ENCODE measurements around the gene ZNF592.

Gene ZNF592

GRCh38 chr15:84812842-84813241 is 64.5 kb downstream of the ZNF592 start:
- DNase-seq: no peak

DNA sequence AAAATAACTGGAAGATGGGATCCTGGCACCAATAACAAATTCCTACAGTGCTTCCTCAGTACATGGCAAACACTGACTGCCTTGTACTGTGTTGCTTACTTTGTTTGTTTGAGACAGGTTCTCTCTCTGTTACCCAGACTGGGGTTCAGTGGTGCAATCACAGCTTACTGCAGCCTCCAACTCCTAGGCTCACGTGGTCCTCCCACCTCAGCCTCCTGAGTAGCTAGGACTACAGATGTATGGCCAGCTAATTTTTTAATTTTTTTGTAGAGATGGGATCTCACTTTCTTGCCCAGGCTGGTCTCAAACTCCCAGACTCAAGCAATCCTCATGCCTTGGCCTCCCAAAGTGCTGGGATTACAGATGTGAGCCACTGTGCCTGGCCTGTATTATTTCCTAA is 65.0 kb downstream of the ZNF592 start:
- no peak for DNase-seq

DNA sequence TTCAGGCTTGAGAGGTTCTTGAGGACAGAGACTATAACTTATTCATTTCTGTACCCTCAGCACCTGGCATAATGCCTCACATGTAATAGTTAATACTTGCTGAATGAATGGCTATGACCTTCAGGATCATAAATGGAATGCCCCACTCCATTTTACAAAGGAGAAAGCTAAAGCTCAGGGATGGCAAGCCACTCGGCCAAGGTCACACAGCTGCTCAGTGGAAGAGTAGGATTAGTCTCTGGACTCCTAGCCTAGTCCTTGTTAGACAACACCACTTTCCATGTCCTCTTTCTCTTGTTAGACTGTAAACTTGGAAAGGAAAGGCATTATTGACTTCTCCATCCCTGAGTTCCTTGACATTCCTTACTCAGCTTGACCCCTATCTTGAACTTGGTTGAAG is 65.5 kb downstream of the ZNF592 start:
- no peak for DNase-seq

DNA sequence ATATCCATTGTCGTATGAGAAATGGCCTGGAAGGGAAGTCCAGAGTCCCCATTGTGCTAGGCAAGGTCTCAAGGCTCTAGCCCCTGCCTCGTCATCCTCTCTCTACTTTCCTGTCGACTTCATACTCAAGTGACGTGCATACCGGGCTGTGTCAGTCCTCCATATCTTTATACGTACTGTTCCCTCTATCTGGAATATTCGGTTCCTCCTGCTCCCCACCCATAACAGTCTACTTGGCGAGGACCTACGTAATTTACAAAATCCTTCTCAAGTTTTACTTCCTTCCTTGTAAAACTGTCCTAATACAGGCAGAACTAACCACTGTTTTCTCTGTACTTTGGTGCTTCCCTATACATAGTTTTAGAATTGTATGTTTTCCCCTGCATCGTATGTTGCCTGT is 66.5 kb downstream of the ZNF592 start:
- DNase-seq: no peak

- no peak for DNase-seq
Measured at GRCh38 chr15:84816694-84817465, 68.5 kb downstream of the ZNF592 start, which contains the start of gene ALPK3. Gene ALPK3, plus strand, starts transcription at chr15:84817356. Its CDS starts 97 bp downstream, at chr15:84817453.

- DNase-seq: no peak
Measured at GRCh38 chr15:84817466-84818081, 69.2 kb downstream of the ZNF592 start.

DNA sequence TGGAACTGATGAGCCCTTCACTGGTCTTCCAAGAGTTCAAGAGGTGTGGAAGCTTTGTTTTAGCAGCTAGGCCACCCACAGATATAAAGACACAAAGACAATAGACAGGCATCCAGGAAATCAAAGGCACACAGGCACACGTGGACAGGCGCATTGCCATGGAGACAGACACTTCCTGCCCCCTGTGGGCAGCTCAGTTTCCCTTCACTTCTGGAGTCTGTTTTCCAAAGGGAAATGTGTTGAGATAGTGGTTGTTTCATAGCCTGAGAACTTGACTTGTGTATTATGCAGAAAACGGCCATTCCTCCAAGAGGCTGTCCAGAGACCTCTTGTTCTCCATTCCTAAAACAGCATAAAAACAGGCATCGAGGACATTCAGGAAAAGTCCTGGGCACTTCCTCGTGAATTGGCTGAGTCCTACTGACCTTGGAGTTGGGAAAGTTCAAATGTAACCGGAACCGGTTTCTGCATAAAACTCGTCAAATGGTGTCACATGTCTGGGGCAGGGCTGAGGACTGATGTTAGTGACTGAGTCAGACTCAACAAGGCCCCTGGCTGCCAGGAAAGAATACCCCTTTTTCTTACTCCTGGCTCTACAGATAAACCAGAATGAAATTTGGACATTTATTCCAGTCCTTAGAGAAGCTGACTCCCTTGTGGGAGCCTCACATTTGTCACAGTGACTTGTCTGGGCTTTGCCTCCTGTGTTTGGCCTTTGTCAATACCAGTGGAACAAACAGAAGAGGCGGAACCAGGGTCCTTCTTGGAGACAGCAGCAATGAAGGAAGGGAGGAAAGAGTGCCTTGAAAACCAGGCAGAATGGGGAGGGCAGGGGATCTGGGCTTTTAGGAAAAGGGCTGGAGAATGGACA is 70.1 kb downstream of the ZNF592 start:
- DNase-seq: peak; percentile 13

- no peak for DNase-seq
Measured at GRCh38 chr15:84819291-84819768, 70.9 kb downstream of the ZNF592 start.

- DNase-seq: no peak
Measured at GRCh38 chr15:84819791-84820190, 71.4 kb downstream of the ZNF592 start.

DNA sequence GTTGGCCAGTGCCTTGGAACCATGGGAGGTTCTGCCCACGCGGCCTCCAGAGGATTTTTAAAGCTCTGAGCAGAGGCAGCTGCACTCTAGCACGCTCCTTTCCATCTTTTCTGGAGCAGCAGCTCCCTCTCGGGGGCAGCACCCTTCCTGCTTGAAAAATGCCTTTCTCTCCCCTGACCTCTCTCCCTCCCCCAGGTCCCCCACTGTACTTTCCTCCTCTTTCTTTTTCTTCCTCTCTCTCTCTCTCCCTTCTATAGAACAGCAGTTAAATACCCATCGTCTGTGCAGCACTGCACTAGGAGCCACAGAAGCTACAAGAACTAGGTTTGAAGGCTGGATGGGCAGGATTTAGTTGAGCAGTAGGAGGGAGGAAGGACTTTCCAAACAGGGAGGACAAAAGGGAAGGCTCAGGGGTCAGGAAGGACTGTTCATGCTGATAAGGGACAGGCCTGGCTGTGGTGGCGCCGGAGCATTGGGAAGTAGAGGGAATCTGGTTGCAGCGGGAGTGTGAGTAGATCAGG is 73.2 kb downstream of the ZNF592 start:
- no peak for DNase-seq

- DNase-seq: no peak
Measured at GRCh38 chr15:84822653-84823281, 74.4 kb downstream of the ZNF592 start.

GRCh38 chr15:84823282-84823878 is 75.0 kb downstream of the ZNF592 start:
- DNase-seq: no peak

DNA sequence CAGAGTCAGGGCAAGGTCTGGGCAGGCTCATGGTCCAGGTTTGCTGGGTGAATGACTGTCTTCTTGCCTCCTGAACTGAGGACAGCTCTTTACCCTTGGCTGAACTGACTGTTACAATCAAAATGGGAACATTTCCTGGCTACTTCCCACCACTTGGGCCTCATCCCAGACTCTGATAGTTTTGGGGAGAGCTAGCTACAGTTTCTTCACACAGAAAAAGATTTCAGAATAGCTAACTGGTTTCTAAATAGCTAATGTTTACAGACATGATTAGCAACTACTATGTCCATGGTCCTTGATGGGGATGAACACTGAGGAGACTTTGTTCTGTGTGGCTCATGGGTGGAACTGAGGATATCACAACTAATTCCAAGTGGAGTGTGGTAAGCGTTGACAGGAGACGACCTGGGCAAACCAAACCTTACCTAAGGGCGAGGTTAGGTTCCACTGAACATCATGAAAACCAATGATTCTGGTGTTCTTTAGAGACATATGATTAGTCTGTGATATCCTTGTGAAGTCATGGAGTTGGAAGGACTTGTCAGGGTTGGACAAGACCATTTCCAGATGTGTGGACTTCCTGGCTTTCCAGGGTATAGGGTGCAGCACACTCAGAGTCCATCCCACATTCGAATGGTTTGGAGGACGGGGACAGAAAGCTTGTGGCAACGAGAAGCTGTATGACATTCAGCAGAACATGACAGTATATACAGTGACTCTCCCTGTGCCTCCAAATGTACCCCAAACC is 76.0 kb downstream of the ZNF592 start:
- no peak for DNase-seq

- no peak for DNase-seq
Measured at GRCh38 chr15:84826369-84826823, 78.0 kb downstream of the ZNF592 start.

DNA sequence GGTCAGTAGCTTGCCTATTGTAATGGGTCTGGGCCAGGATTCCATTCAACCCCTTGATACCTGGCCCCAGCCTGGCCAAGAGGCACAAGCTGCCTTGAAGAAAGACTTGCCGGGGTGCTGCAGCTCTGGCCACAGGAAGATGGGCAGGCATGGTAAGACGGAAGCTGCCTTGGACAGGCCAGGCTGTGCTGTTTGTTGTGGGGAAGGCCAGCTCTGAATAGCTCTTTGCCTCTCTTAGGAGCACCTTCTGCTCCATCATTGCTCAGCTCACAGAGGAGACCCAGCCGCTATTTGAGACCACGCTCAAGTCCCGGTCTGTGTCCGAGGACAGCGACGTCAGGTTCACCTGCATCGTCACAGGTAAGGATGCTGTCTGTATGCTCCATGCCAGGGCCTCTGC is 78.9 kb downstream of the ZNF592 start:
- DNase-seq: no peak

- no peak for DNase-seq
Measured at GRCh38 chr15:84828086-84828908, 79.9 kb downstream of the ZNF592 start.

DNA sequence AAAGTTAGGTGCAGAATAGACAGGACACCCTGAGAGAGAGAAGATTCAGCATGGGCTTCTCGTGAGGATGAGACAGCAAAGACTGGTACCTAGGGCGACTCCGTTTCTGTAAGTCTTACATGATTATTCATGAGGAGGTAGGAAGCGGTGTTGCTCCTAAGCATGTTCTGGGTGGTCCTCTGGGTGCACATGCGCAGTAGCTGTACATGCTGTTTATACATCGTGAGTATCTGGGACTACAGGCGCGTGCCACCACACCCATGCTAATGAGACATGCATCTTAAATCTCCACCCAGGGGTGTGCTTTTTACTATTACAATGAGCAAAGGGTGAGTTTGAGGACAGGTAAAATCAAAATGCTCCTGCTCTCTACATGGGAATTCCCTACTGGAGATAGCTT is 81.0 kb downstream of the ZNF592 start:
- DNase-seq: no peak

DNA sequence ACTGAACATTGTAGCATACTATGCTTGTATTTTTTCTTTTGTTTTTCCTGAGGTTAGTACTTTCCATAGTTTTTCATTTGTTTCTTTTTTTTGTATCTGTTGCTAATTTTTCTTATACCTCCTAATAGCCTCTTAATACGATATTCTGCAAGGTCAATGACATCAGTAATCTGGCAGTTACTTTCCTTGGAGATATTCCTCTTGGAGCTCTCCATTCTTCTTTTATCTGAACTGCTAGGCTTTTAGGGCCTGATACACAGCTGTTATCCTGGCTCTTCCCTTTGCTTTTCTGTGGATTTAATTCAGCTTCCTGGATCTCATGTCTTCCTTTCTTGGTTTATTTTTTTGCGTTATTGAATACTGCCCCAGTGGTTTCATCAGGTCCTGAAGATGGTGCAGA is 81.6 kb downstream of the ZNF592 start:
- DNase-seq: no peak

- no peak for DNase-seq
Measured at GRCh38 chr15:84831028-84831427, 82.6 kb downstream of the ZNF592 start.

DNA sequence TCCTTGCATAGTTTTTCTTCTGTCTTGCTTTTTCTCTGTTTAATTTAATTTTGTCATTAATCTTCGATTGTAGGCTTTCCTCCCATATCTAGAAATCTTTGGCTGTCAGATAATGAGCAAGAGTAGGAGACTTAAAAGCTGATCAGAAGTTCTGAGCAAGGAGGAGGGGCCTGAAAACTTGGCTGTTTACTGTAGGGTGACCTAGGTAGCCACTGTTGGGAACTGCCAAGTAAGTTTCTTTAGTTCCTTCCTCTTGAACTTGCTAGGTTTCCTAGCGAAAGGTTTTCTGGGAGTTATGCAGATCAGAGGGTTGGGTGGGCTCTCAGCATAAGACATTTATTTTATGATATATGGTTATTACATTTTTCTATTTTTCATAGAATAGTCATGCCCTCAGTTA is 83.2 kb downstream of the ZNF592 start:
- DNase-seq: no peak

Data from fibroblast of skin of abdomen (primary cell).